ENCODE results near the gene MPRIP.

The MPRIP gene

GRCh38 chr17:17191346-17191792 lies 149.1 kb downstream of the MPRIP start:
- TF ChIP-seq YY1 (IDR thresholded peaks at IDR 0.05; ENCODE audit: low read depth) (no peak), FOXM1 (IDR thresholded peaks at IDR 0.05; ENCODE audit: borderline replicate concordance, low read depth) (no peak), USF1 (IDR thresholded peaks at IDR 0.05) (no peak), NFIC (IDR thresholded peaks at IDR 0.05) (no peak), CREB1 (IDR thresholded peaks at IDR 0.05; ENCODE audit: low read depth) (no peak)

GRCh38 chr17:17191961-17192381 lies 149.7 kb downstream of the MPRIP start:
- no peak for TF ChIP-seq RAD21 (IDR thresholded peaks at IDR 0.05; ENCODE audit: low read depth)
- no peak for TF ChIP-seq USF1 (IDR thresholded peaks at IDR 0.05)
- TF ChIP-seq EP300 (IDR thresholded peaks at IDR 0.05; ENCODE audit: borderline replicate concordance), result no peak
- no peak for TF ChIP-seq NFIC (IDR thresholded peaks at IDR 0.05)

- TF ChIP-seq TEAD4 (IDR thresholded peaks at IDR 0.05) (no peak), CREB1 (IDR thresholded peaks at IDR 0.05; ENCODE audit: low read depth) (no peak), EGR1 (IDR thresholded peaks at IDR 0.05) (no peak), NFIC (IDR thresholded peaks at IDR 0.05) (no peak), MAX (IDR thresholded peaks at IDR 0.05) (no peak), CEBPB (IDR thresholded peaks at IDR 0.05) (no peak), USF1 (IDR thresholded peaks at IDR 0.05) (no peak), REST (IDR thresholded peaks at IDR 0.05; ENCODE audit: low read depth) (no peak), ZBTB7A (IDR thresholded peaks at IDR 0.05; ENCODE audit: low read depth) (no peak), TAF1 (IDR thresholded peaks at IDR 0.05; ENCODE audit: low read depth) (no peak), TCF12 (IDR thresholded peaks at IDR 0.05; ENCODE audit: low read depth) (no peak), EP300 (IDR thresholded peaks at IDR 0.05; ENCODE audit: borderline replicate concordance) (no peak), YY1 (IDR thresholded peaks at IDR 0.05; ENCODE audit: low read depth) (no peak)
Observed at GRCh38 chr17:17196776-17197175, 154.5 kb downstream of the MPRIP start.

GRCh38 chr17:17198281-17198680 lies 156.0 kb downstream of the MPRIP start:
- no peak for TF ChIP-seq EP300 (IDR thresholded peaks at IDR 0.05; ENCODE audit: borderline replicate concordance)
- no peak for TF ChIP-seq TAF1 (IDR thresholded peaks at IDR 0.05; ENCODE audit: low read depth)
- TF ChIP-seq EGR1 (IDR thresholded peaks at IDR 0.05), result no peak
- TF ChIP-seq CEBPB (IDR thresholded peaks at IDR 0.05), result no peak
- no peak for TF ChIP-seq ZBTB7A (IDR thresholded peaks at IDR 0.05; ENCODE audit: low read depth)
- TF ChIP-seq MAX (IDR thresholded peaks at IDR 0.05), result no peak
- TF ChIP-seq USF1 (IDR thresholded peaks at IDR 0.05), result no peak
- no peak for TF ChIP-seq RAD21 (IDR thresholded peaks at IDR 0.05; ENCODE audit: low read depth)
- no peak for TF ChIP-seq FOXM1 (IDR thresholded peaks at IDR 0.05; ENCODE audit: borderline replicate concordance, low read depth)
- TF ChIP-seq YY1 (IDR thresholded peaks at IDR 0.05; ENCODE audit: low read depth), result no peak
- no peak for TF ChIP-seq CREB1 (IDR thresholded peaks at IDR 0.05; ENCODE audit: low read depth)
- no peak for TF ChIP-seq REST (IDR thresholded peaks at IDR 0.05; ENCODE audit: low read depth)
- TF ChIP-seq NFIC (IDR thresholded peaks at IDR 0.05), result no peak
- no peak for TF ChIP-seq TEAD4 (IDR thresholded peaks at IDR 0.05)

GRCh38 chr17:17200311-17200710 lies 158.1 kb downstream of the MPRIP start:
- TF ChIP-seq MAX (IDR thresholded peaks at IDR 0.05) (no peak), TAF1 (IDR thresholded peaks at IDR 0.05; ENCODE audit: low read depth) (no peak), RAD21 (IDR thresholded peaks at IDR 0.05; ENCODE audit: low read depth) (no peak), TCF12 (IDR thresholded peaks at IDR 0.05; ENCODE audit: low read depth) (no peak), FOXM1 (IDR thresholded peaks at IDR 0.05; ENCODE audit: borderline replicate concordance, low read depth) (no peak), CREB1 (IDR thresholded peaks at IDR 0.05; ENCODE audit: low read depth) (no peak), REST (IDR thresholded peaks at IDR 0.05; ENCODE audit: low read depth) (no peak), EP300 (IDR thresholded peaks at IDR 0.05; ENCODE audit: borderline replicate concordance) (no peak), CEBPB (IDR thresholded peaks at IDR 0.05) (no peak), YY1 (IDR thresholded peaks at IDR 0.05; ENCODE audit: low read depth) (no peak), USF1 (IDR thresholded peaks at IDR 0.05) (no peak), EGR1 (IDR thresholded peaks at IDR 0.05) (no peak), ZBTB7A (IDR thresholded peaks at IDR 0.05; ENCODE audit: low read depth) (no peak), TEAD4 (IDR thresholded peaks at IDR 0.05) (no peak), NFIC (IDR thresholded peaks at IDR 0.05) (no peak)

Data from Ishikawa (cell line).